RKO (cell line): Measurements from ENCODE around the gene EYA4.
"Not testable (repeated sequence)": the region's sequence is repeated elsewhere in the genome, so short reads cannot be mapped to it uniquely, and the experiment has no call there.

ENCODE experiments used
- DNase-seq: peaks from one replicate; pipeline ENCODE4 v3.0.0-alpha.2; 2016; ENCODE audit warnings: low spot score

The EYA4 gene

GRCh38 chr6:133352046-133352445 lies 110.9 kb downstream of the EYA4 start:
- DNase-seq = no peak

GRCh38 chr6:133353061-133353460 lies 111.9 kb downstream of the EYA4 start:
- DNase-seq = no peak

- DNase-seq = no peak
Measured at GRCh38 chr6:133355922-133356321, 114.8 kb downstream of the EYA4 start.

- DNase-seq = no peak
Measured at GRCh38 chr6:133358574-133359150, 117.5 kb downstream of the EYA4 start.

GRCh38 chr6:133359256-133359655 lies 118.1 kb downstream of the EYA4 start:
- DNase-seq = no peak

- DNase-seq = no peak
Measured at GRCh38 chr6:133359760-133360159, 118.6 kb downstream of the EYA4 start.

GRCh38 chr6:133360194-133360593 lies 119.0 kb downstream of the EYA4 start:
- no peak for DNase-seq

- DNase-seq = no peak
Measured at GRCh38 chr6:133362813-133363212, 121.7 kb downstream of the EYA4 start.

GRCh38 chr6:133368664-133369063 lies 127.5 kb downstream of the EYA4 start:
- DNase-seq = no peak

GRCh38 chr6:133369773-133370272 lies 128.7 kb downstream of the EYA4 start:
- DNase-seq = no peak

- DNase-seq = no peak
Measured at GRCh38 chr6:133376743-133377142, 135.6 kb downstream of the EYA4 start.

- no peak for DNase-seq
Measured at GRCh38 chr6:133377219-133377618, 136.1 kb downstream of the EYA4 start.

- no peak for DNase-seq
Measured at GRCh38 chr6:133380047-133380446, 138.9 kb downstream of the EYA4 start.

GRCh38 chr6:133380723-133381122 lies 139.6 kb downstream of the EYA4 start:
- no peak for DNase-seq

- DNase-seq = no peak
Measured at GRCh38 chr6:133388731-133389130, 147.6 kb downstream of the EYA4 start.

- no peak for DNase-seq
Measured at GRCh38 chr6:133390168-133390567, 149.0 kb downstream of the EYA4 start.

GRCh38 chr6:133392015-133392414 lies 150.9 kb downstream of the EYA4 start:
- no peak for DNase-seq

- DNase-seq = no peak
Measured at GRCh38 chr6:133392641-133393040, 151.5 kb downstream of the EYA4 start.

- no peak for DNase-seq
Measured at GRCh38 chr6:133393891-133394290, 152.7 kb downstream of the EYA4 start.

GRCh38 chr6:133394630-133395029 lies 153.5 kb downstream of the EYA4 start:
- no peak for DNase-seq

- no peak for DNase-seq
Measured at GRCh38 chr6:133396233-133396983, 155.3 kb downstream of the EYA4 start.

GRCh38 chr6:133396984-133397348 lies 155.8 kb downstream of the EYA4 start:
- no peak for DNase-seq

GRCh38 chr6:133397601-133398000 lies 156.4 kb downstream of the EYA4 start:
- not testable (repeated sequence) for DNase-seq

GRCh38 chr6:133399426-133399825 lies 158.3 kb downstream of the EYA4 start:
- DNase-seq = no peak
